H1 (cell line): ENCODE results near the gene SCUBE2. TPM values are rescaled to one million over a fixed set of nuclear protein-coding genes. Genes with fewer than 3 reads are reported as not detected.
A peak's percentile ranks its signal among the peaks of the same experiment; 100 is the strongest.

ENCODE experiments used
- ASH2L ChIP-seq: fragments of 200-600, 300-600 bp; sonication (generic); IDR thresholded peaks from one replicate; pipeline ENCODE4 v1.7.1; 2017; ENCODE audit warnings: low read length
- BACH1 ChIP-seq: IDR thresholded peaks from 2 replicates; pipeline ENCODE4 v1.6.1; 2012; ENCODE audit warnings: low read length, improper control_type of control experiment
- CBX8 ChIP-seq: fragments of 300-800, 300-1000 bp; sonication (generic); IDR thresholded peaks from 2 replicates; pipeline ENCODE4 v1.7.1; 2016; ENCODE audit warnings: low read depth, low read length, borderline replicate concordance
- CEBPB ChIP-seq: IDR thresholded peaks from 2 replicates; pipeline ENCODE4 v1.6.1; 2012; ENCODE audit warnings: low read depth, low read length
- CHD2 ChIP-seq: IDR thresholded peaks from 2 replicates; pipeline ENCODE4 v1.6.1; 2012; ENCODE audit warnings: low read length, improper control_type of control experiment
- EGR1 ChIP-seq: IDR thresholded peaks from 2 replicates; pipeline ENCODE4 v1.6.1; 2011; ENCODE audit warnings: low read depth, low read length, borderline replicate concordance
- FOSL1 ChIP-seq: IDR thresholded peaks from 2 replicates; pipeline ENCODE4 v1.6.1; 2011; ENCODE audit warnings: mild to moderate bottlenecking, low read depth, low read length, moderate library complexity; ENCODE audit not compliant: insufficient read depth
- KDM4A ChIP-seq: IDR thresholded peaks from one replicate; pipeline ENCODE4 v1.7.1; 2012; ENCODE audit warnings: low read depth, mild to moderate bottlenecking, moderate library complexity, low read length, inconsistent platforms; ENCODE audit not compliant: severe bottlenecking
- MAFK ChIP-seq: IDR thresholded peaks from 2 replicates; pipeline ENCODE4 v1.6.1; 2012; ENCODE audit warnings: low read depth, mild to moderate bottlenecking, improper control_type of control experiment, low read length
- NRF1 ChIP-seq: IDR thresholded peaks from 2 replicates; pipeline ENCODE4 v1.6.1; 2011; ENCODE audit warnings: mild to moderate bottlenecking, low read depth, low read length, improper control_type of control experiment
- PHF8 ChIP-seq: fragments of 200-600 bp; sonication (generic); conservative IDR thresholded peaks from 2 replicates; pipeline ENCODE4 v1.7.1; 2012; ENCODE audit warnings: low read depth, mild to moderate bottlenecking, inconsistent platforms, low read length, moderate library complexity
- POLR2A ChIP-seq, 2 experiments: IDR thresholded peaks; 1 replicate in 1 of 2; 2 replicates in 1 of 2; pipeline ENCODE4 v1.6.1; 2011; ENCODE audit warnings: low read depth in 2 of 2, low read length in 2 of 2, mild to moderate bottlenecking in 2 of 2; ENCODE audit errors: control extremely low read depth in 1 of 2
- POLR2AphosphoS5 ChIP-seq: IDR thresholded peaks from 2 replicates; pipeline ENCODE4 v1.6.1; 2011; ENCODE audit warnings: low read depth, low read length
- POU5F1 ChIP-seq: IDR thresholded peaks from 2 replicates; pipeline ENCODE4 v1.6.1; 2011; ENCODE audit warnings: low read depth, mild to moderate bottlenecking, low read length, moderate library complexity
- RAD21 ChIP-seq, 2 experiments: IDR thresholded peaks in 1 of 2; conservative IDR thresholded peaks in 1 of 2; 2 replicates each; pipeline ENCODE4 v1.6.1; 2011; ENCODE audit warnings: low read depth in 2 of 2, low read length in 2 of 2, improper control_type of control experiment in 1 of 2, inconsistent platforms in 1 of 2, mild to moderate bottlenecking in 1 of 2, moderate library complexity in 1 of 2
- RFX5 ChIP-seq: IDR thresholded peaks from 2 replicates; pipeline ENCODE4 v1.6.1; 2011; ENCODE audit warnings: low read depth, low read length, improper control_type of control experiment, borderline replicate concordance
- RXRA ChIP-seq: IDR thresholded peaks from 2 replicates; pipeline ENCODE4 v1.6.1; 2011; ENCODE audit warnings: low read depth, mild to moderate bottlenecking, low read length, moderate library complexity; ENCODE audit not compliant: insufficient read depth
- SAP30 ChIP-seq: fragments of 300-600 bp; sonication (generic); IDR thresholded peaks from 2 replicates; pipeline ENCODE4 v1.7.1; 2012; ENCODE audit warnings: low read length, moderate library complexity, mild to moderate bottlenecking, inconsistent platforms; ENCODE audit not compliant: insufficient read depth, insufficient replicate concordance
- SIN3A ChIP-seq, 2 experiments: IDR thresholded peaks in 1 of 2; conservative IDR thresholded peaks in 1 of 2; 2 replicates each; pipeline ENCODE4 v1.6.1; 2011 to 2012; ENCODE audit warnings: low read length in 2 of 2, improper control_type of control experiment in 1 of 2, low read depth in 1 of 2, mild to moderate bottlenecking in 1 of 2
- SP2 ChIP-seq: IDR thresholded peaks from 2 replicates; pipeline ENCODE4 v1.6.1; 2012; ENCODE audit warnings: mild to moderate bottlenecking, low read length, inconsistent platforms
- SP4 ChIP-seq: IDR thresholded peaks from 2 replicates; pipeline ENCODE4 v1.6.1; 2012; ENCODE audit warnings: low read length, inconsistent platforms
- TBP ChIP-seq: IDR thresholded peaks from 2 replicates; pipeline ENCODE4 v1.6.1; 2011; ENCODE audit warnings: low read depth, low read length, improper control_type of control experiment
- TEAD4 ChIP-seq: IDR thresholded peaks from 2 replicates; pipeline ENCODE4 v1.6.1; 2012; ENCODE audit warnings: low read depth, low read length, inconsistent platforms, mixed read lengths
- YY1 ChIP-seq: IDR thresholded peaks from 2 replicates; pipeline ENCODE4 v1.6.1; 2011; ENCODE audit warnings: low read depth, mild to moderate bottlenecking, low read length
- ZNF274 ChIP-seq: IDR thresholded peaks from 2 replicates; pipeline ENCODE4 v1.7.0; 2012; ENCODE audit warnings: low read length, borderline replicate concordance; ENCODE audit errors: extremely low read depth
- polyA plus RNA-seq, 7 experiments: library from polyadenylated mRNA; depleted of rRNA in 3 of 7; stranded (reverse) in 5 of 7; unstranded in 2 of 7; fragments of >200 nt in 5 of 7; fragments of 200-250 nt in 2 of 7; gene quantifications; 1 replicate in 5 of 7; 2 replicates in 1 of 7; 4 replicates in 1 of 7; pipeline versions ENCODE4 v1.2.1 to v1.2.3, GENCODE V29; 2011 to 2013; ENCODE audit warnings: missing spikeins in 2 of 7, mixed read lengths in 2 of 7
- total RNA-seq: library from RNA; stranded (reverse); fragmentation: NEBNext Ultra II Directional; extraction: Animal tissue kit (Norgen Biotek cat#: 25700); gene quantifications from 2 replicates; pipeline ENCODE4 v1.2.1, GENCODE V29; 2021
- TF ChIP-seq, protein P1 (sequence below): IDR thresholded peaks from 2 replicates; pipeline ENCODE4 v1.6.1; 2012; ENCODE audit warnings: inconsistent platforms
- TF ChIP-seq, protein P2 (sequence below): IDR thresholded peaks from 2 replicates; pipeline ENCODE4 v1.6.1; 2012; ENCODE audit warnings: inconsistent platforms

Gene SCUBE2
- total and polyA plus RNA-seq, 2 of the 8 experiments (the other 6 are each of a cell fraction or from before 2014, with no cell fraction given), result 0.29 to 1.2 TPM

DNA sequence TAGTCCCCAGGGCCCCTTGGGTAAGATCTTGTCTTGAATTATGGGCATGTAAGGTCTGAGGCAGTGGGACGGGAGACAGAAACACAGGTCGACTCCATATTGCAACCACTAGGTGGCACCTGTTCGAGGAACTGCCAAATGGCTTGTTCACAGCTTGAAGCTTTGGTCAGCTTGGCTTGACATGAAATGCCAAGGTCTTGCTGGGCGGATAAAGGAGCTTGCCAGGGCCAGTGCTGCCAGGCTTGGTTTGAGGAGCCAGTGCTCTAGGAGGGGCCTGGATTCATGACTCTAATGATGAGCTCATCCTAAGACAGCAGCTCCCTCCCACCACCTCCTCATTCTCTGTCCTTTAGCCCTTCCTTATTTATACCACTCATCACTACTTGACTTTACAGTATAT lies 75.7 kb downstream of the SCUBE2 start (continued):
- no peak for TF ChIP-seq CHD2
- no peak for TF ChIP-seq MAFK
- TF ChIP-seq, protein P1, sequence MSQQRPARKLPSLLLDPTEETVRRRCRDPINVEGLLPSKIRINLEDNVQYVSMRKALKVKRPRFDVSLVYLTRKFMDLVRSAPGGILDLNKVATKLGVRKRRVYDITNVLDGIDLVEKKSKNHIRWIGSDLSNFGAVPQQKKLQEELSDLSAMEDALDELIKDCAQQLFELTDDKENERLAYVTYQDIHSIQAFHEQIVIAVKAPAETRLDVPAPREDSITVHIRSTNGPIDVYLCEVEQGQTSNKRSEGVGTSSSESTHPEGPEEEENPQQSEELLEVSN, result no peak
- TF ChIP-seq TEAD4, result 0 out of 2 replicates have a peak, but pooled peaks have one; percentile 38
- TF ChIP-seq POU5F1, result no peak
- TF ChIP-seq PHF8, result no peak
- TF ChIP-seq SAP30, result no peak
- no peak for TF ChIP-seq POLR2A (IDR thresholded peaks at IDR 0.05; ENCODE audit: control extremely low read depth in 1 of 2, low read depth in 2 of 2, low read length in 2 of 2)
- TF ChIP-seq CBX8, result no peak
- TF ChIP-seq BACH1, result no peak
- no peak for TF ChIP-seq TBP
- no peak for TF ChIP-seq ASH2L
- peak; percentile 79 to 88 for TF ChIP-seq RAD21 (IDR thresholded peaks at IDR 0.05 in 1 of 2, conservative IDR thresholded peaks at IDR 0.05 in 1 of 2; ENCODE audit: low read depth in 2 of 2, low read length in 2 of 2)
- TF ChIP-seq NRF1, result no peak
- TF ChIP-seq, protein P2, sequence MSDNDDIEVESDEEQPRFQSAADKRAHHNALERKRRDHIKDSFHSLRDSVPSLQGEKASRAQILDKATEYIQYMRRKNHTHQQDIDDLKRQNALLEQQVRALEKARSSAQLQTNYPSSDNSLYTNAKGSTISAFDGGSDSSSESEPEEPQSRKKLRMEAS, result 0 out of 2 replicates have a peak, but pooled peaks have one; percentile 10
- TF ChIP-seq SP2, result no peak
- TF ChIP-seq RFX5, result no peak
- no peak for TF ChIP-seq POLR2AphosphoS5
- no peak for TF ChIP-seq SP4
- no peak for TF ChIP-seq CEBPB
- no peak for TF ChIP-seq ZNF274
- no peak for TF ChIP-seq RXRA
- TF ChIP-seq EGR1, result no peak
- TF ChIP-seq FOSL1, result no peak
- no peak for TF ChIP-seq KDM4A
- TF ChIP-seq YY1, result peak; percentile 73; the same call in 1 of the 2 replicates
- TF ChIP-seq SIN3A (conservative IDR thresholded peaks at IDR 0.05 in 1 of 2, IDR thresholded peaks at IDR 0.05 in 1 of 2; ENCODE audit: low read depth in 1 of 2, low read length in 2 of 2), result peak in 1 of 2 experiments; percentile 71; a peak in 1 of 4 replicates
